A549 (cell line): Measurements from ENCODE around the gene CEP72. TPM values are rescaled to one million over a fixed set of nuclear protein-coding genes. Genes with fewer than 3 reads are reported as not detected.

ENCODE experiments used
- ATAC-seq, 2 experiments: fragments of 200-7000 bp in 1 of 2; fragments of >200 bp in 1 of 2; cut with Nextera tagmentation in 1 of 2; cut with Tn5 transposase in 1 of 2; 3 replicates each; pipeline versions ENCODE4 v1.8.0 to v1.9.1; 2018 to 2020; ENCODE audit warnings: mild to moderate bottlenecking in 1 of 2, moderate library complexity in 1 of 2
- CTCF ChIA-PET: fragments of 300-600 bp; sonication (Branson Sonifier 250); formaldehyde crosslinking; extraction: SDS; loops from one replicate; lab custom pipeline; 2021; ENCODE audit warnings: antibody characterized with exemption, inconsistent platforms; lab: Yijun Ruan, JAX
- POLR2A ChIA-PET: fragments of 350-600 bp; formaldehyde crosslinking; extraction: SDS; loops from one replicate; lab custom pipeline; 2021; ENCODE audit warnings: antibody characterized with exemption, inconsistent platforms; lab: Yijun Ruan, JAX
- DNase-seq, 2 experiments: peaks; one replicate each; pipeline versions ENCODE4 v3.0.0 to v3.0.0-alpha.2; 2011 to 2016; ENCODE audit warnings: low read depth in 1 of 2, low spot score in 1 of 2
- FAIRE-seq: peaks from 2 replicates; lab custom pipeline; 2011; peaks lifted over from hg19 to GRCh38; lab: Jason Lieb, UNC
- H3K27ac ChIP-seq, 2 experiments: fragments of >200 bp; sonication (Bioruptor Twin); formaldehyde crosslinking; 3 replicates each; pipeline ENCODE4 v1.5.1; 2016 to 2017
- H3K4me1 ChIP-seq: fragments of >200 bp; sonication (Bioruptor Twin); formaldehyde crosslinking; 3 replicates; pipeline ENCODE4 v1.6.1; 2016
- H3K4me2 ChIP-seq: fragments of >200 bp; sonication (Bioruptor Twin); formaldehyde crosslinking; 3 replicates; pipeline ENCODE4 v1.6.1; 2016
- H3K4me3 ChIP-seq: fragments of >200 bp; sonication (Bioruptor Twin); formaldehyde crosslinking; 3 replicates; pipeline ENCODE4 v1.5.1; 2016
- H3K9me3 ChIP-seq: fragments of >200 bp; sonication (Bioruptor Twin); formaldehyde crosslinking; 3 replicates; pipeline ENCODE4 v1.6.1; 2016
- BHLHE40 ChIP-seq: IDR thresholded peaks from 2 replicates; pipeline ENCODE4 v1.6.1; 2012; ENCODE audit warnings: low read depth, low read length, inconsistent platforms
- CEBPB ChIP-seq, 2 experiments: fragments of >200 bp in 1 of 2; sonication (Bioruptor Twin) in 1 of 2; formaldehyde crosslinking in 1 of 2; IDR thresholded peaks; 2 replicates each; pipeline ENCODE4 v1.6.1; 2012 to 2016
- CHD2 ChIP-seq: fragments of 150-350 bp; IDR thresholded peaks from 2 replicates; pipeline ENCODE4 v1.6.1; 2014; ENCODE audit warnings: low read length; ENCODE audit not compliant: partially characterized antibody
- CHD4 ChIP-seq: fragments of 200-600 bp; sonication (generic); IDR thresholded peaks from 2 replicates; pipeline ENCODE4 v1.6.1; 2016; ENCODE audit warnings: antibody characterized with exemption, mild to moderate bottlenecking, borderline replicate concordance
- E2F6 ChIP-seq: IDR thresholded peaks from 2 replicates; pipeline ENCODE4 v1.6.1; 2012; ENCODE audit warnings: low read depth, borderline replicate concordance
- EHMT2 ChIP-seq: fragments of 200-600 bp; sonication (generic); IDR thresholded peaks from 2 replicates; pipeline ENCODE4 v1.6.1; 2016; ENCODE audit warnings: antibody characterized with exemption, low read depth, mild to moderate bottlenecking, moderate library complexity
- FOSB ChIP-seq: fragments of 250-450 bp; sonication (Bioruptor Pico); IDR thresholded peaks from 2 replicates; pipeline ENCODE4 v1.5.0; 2020; ENCODE audit warnings: mild to moderate bottlenecking, moderate library complexity
- FOXS1 ChIP-seq: fragments of 250-450 bp; sonication (Bioruptor Pico); IDR thresholded peaks from 2 replicates; pipeline ENCODE4 v1.5.0; 2020; ENCODE audit warnings: mild to moderate bottlenecking, moderate library complexity
- GATA3 ChIP-seq: IDR thresholded peaks from 2 replicates; pipeline ENCODE4 v1.6.1; 2012; ENCODE audit warnings: borderline replicate concordance
- HDAC2 ChIP-seq: fragments of 200-600 bp; sonication (generic); IDR thresholded peaks from 2 replicates; pipeline ENCODE4 v1.6.1; 2016
- HES2 ChIP-seq: fragments of >200 bp; sonication (Bioruptor Twin); formaldehyde crosslinking; IDR thresholded peaks from 2 replicates; pipeline ENCODE4 v1.6.1; 2016
- HEYL ChIP-seq: fragments of 250-450 bp; sonication (Bioruptor Pico); IDR thresholded peaks from 2 replicates; pipeline ENCODE4 v1.8.0; 2021; ENCODE audit warnings: mild to moderate bottlenecking, moderate library complexity
- HOXB13 ChIP-seq: fragments of 250-450 bp; sonication (Bioruptor Pico); IDR thresholded peaks from 2 replicates; pipeline ENCODE4 v1.5.0; 2020; ENCODE audit warnings: low read depth, mild to moderate bottlenecking, moderate library complexity
- JUN ChIP-seq, 2 experiments: fragments of >200 bp; sonication (Bioruptor Twin); formaldehyde crosslinking; IDR thresholded peaks; 2 replicates in 1 of 2; 3 replicates in 1 of 2; pipeline ENCODE4 v1.6.1; 2016 to 2017
- JUNB ChIP-seq: fragments of >200 bp; sonication (Bioruptor Twin); formaldehyde crosslinking; IDR thresholded peaks from 2 replicates; pipeline ENCODE4 v1.6.1; 2016
- MAFK ChIP-seq: fragments of 450-650 bp; IDR thresholded peaks from 2 replicates; pipeline ENCODE4 v1.6.1; 2014; ENCODE audit not compliant: partially characterized antibody
- MAX ChIP-seq: IDR thresholded peaks from 2 replicates; pipeline ENCODE4 v1.6.1; 2012
- MAZ ChIP-seq: fragments of 150-350 bp; IDR thresholded peaks from 2 replicates; pipeline ENCODE4 v1.6.1; 2014; ENCODE audit warnings: antibody characterized with exemption, low read depth, low read length, borderline replicate concordance
- NR3C1 ChIP-seq: fragments of >200 bp; sonication (Bioruptor Twin); formaldehyde crosslinking; IDR thresholded peaks from 3 replicates; pipeline ENCODE4 v1.6.1; 2017
- PHF8 ChIP-seq: fragments of 200-600 bp; sonication (generic); IDR thresholded peaks from 2 replicates; pipeline ENCODE4 v1.6.1; 2016; ENCODE audit warnings: low read depth, mild to moderate bottlenecking, antibody characterized with exemption, moderate library complexity, borderline replicate concordance
- POLR2A ChIP-seq: IDR thresholded peaks from 2 replicates; pipeline ENCODE4 v1.6.1; 2012; ENCODE audit warnings: mild to moderate bottlenecking, low read length
- RARB ChIP-seq: fragments of 250-450 bp; sonication (Bioruptor Pico); IDR thresholded peaks from 2 replicates; pipeline ENCODE4 v1.8.0; 2021; ENCODE audit warnings: mild to moderate bottlenecking, moderate library complexity
- RCOR1 ChIP-seq: fragments of 150-350 bp; IDR thresholded peaks from 2 replicates; pipeline ENCODE4 v1.6.1; 2014; ENCODE audit warnings: antibody characterized with exemption, low read length, low read depth
- SMC3 ChIP-seq: fragments of >200 bp; sonication (Bioruptor Twin); formaldehyde crosslinking; IDR thresholded peaks from 3 replicates; pipeline ENCODE4 v1.6.1; 2018; ENCODE audit warnings: inconsistent platforms
- SREBF2 ChIP-seq: fragments of 450-650 bp; IDR thresholded peaks from 2 replicates; pipeline ENCODE4 v1.6.1; 2014; ENCODE audit warnings: mild to moderate bottlenecking, moderate library complexity
- TFCP2L1 ChIP-seq: fragments of 250-450 bp; sonication (Bioruptor Pico); IDR thresholded peaks from 2 replicates; pipeline ENCODE4 v1.5.0; 2021; ENCODE audit warnings: mild to moderate bottlenecking
- ZC3H11A ChIP-seq: fragments of 450-650 bp; IDR thresholded peaks from 2 replicates; pipeline ENCODE4 v1.6.1; 2014; ENCODE audit warnings: antibody characterized with exemption, mild to moderate bottlenecking
- ZFP36 ChIP-seq: fragments of 450-650 bp; IDR thresholded peaks from 2 replicates; pipeline ENCODE4 v1.6.1; 2014; ENCODE audit warnings: borderline replicate concordance; ENCODE audit not compliant: partially characterized antibody
- ZNF302 ChIP-seq: fragments of 250-450 bp; sonication (Bioruptor Pico); IDR thresholded peaks from 2 replicates; pipeline ENCODE4 v1.9.0; 2021; ENCODE audit warnings: inconsistent platforms, mild to moderate bottlenecking, moderate library complexity
- WGBS: methylation state at CpG from one replicate; pipeline ENCODE4 v1.1.6; 2017; ENCODE audit errors: missing lambda C conversion rate; 5-methylcytosine and 5-hydroxymethylcytosine counted together
- polyA plus RNA-seq, 4 experiments: library from polyadenylated mRNA; depleted of rRNA in 3 of 4; stranded (reverse); fragments of >200 nt; fragmentation: RNase III in 1 of 4; extraction: RNeasy Plus Mini Kit Qiagen cat#74134 plus additional on column Dnase treatment in 1 of 4; gene quantifications; 2 replicates in 3 of 4; 3 replicates in 1 of 4; pipeline ENCODE4 v1.2.3, GENCODE V29; 2011 to 2017
- TF ChIP-seq, protein P1 (sequence below): IDR thresholded peaks from 2 replicates; pipeline ENCODE4 v1.6.1; 2012
- TF ChIP-seq, protein P2 (sequence below): fragments of 250-450 bp; sonication (Bioruptor Pico); IDR thresholded peaks from 2 replicates; pipeline ENCODE4 v1.5.0; 2021; ENCODE audit warnings: mild to moderate bottlenecking, moderate library complexity, borderline replicate concordance

CEP72 gene
- polyA plus RNA-seq, 2 of the 4 experiments (the other 2 are of a cell fraction), result 10.8 to 11.1 TPM

GRCh38 chr5:618450-618849, 6.3 kb downstream of the CEP72 start:
- Histone ChIP-seq H3K4me1 (no peaks in the 10 kb centered on the region), H3K9me3 (peaks cover 3% of the 10 kb centered on the region; the same call in 1 of the 3 replicates), H3K4me3 (no peak overlapping the region), H3K27ac (no peak overlapping the region), H3K4me2 (no peak overlapping the region)
- FAIRE-seq (no peak), DNase-seq (no peak), ATAC-seq (no peak)
- ChIA-PET CTCF (no interaction called here), POLR2A (no interaction called here)
- TF ChIP-seq FOSB (CRISPR knock-in tag), result no peak
- peak in 1 of 2 experiments; percentile 50; a peak in 2 of 4 replicates for TF ChIP-seq CEBPB (IDR thresholded peaks at IDR 0.05)
- WGBS, result 91% methylated on average over 4 of the region's 5 CpGs

- no peak overlapping the region for H3K4me2 ChIP-seq
- TF ChIP-seq BHLHE40 (no peak), NR3C1 (no peak), JUN (IDR thresholded peaks at IDR 0.05) (no peak), ZFP36 (no peak), HDAC2 (no peak), HES2 (no peak), SREBF2 (no peak), FOXS1 (no peak), CHD2 (no peak), HOXB13 (CRISPR knock-in tag) (no peak), SMC3 (no peak), RCOR1 (no peak), JUNB (no peak), FOSB (CRISPR knock-in tag) (no peak), E2F6 (no peak)
- TF ChIP-seq, all 56 proteins: peak for 0
- WGBS, result 94% methylated on average over 14 of the region's 16 CpGs
- Histone ChIP-seq H3K4me3 (no peak overlapping the region), H3K9me3 (peaks cover 3% of the 10 kb centered on the region; the same call in 1 of the 3 replicates), H3K27ac (no peak overlapping the region), H3K4me1 (no peaks in the 10 kb centered on the region)
- POLR2A ChIA-PET, result no interaction called here
- ATAC-seq, result no peak
- no peak for FAIRE-seq
- DNase-seq, result no peak
- CTCF ChIA-PET, result no interaction called here
These were observed 7.3 kb downstream of the CEP72 start for GRCh38 chr5:619444-619843.

DNA sequence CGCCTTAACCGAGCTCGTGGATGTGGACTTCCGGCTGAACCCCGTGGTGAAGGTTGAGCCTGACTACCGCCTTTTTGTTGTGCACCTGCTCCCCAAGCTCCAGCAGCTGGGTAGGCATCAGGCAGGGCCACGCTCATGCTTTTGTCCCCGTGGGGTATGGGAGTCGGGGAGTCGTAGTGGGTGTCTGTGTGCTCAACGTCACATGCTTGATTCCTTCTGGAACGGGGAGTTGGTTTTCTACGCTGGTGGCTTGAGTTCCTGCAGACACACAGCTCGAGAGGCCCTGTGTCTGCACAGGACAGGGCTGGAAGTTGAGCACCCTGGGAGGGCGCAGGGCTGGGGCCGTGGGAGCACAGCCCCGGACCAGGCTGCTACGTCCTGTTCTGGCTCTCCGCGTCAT, 8.0 kb downstream of the CEP72 start:
- FAIRE-seq (no peak), DNase-seq (no peak), ATAC-seq (no peak)
- H3K4me3 ChIP-seq, result no peak overlapping the region
- no peak overlapping the region for H3K4me2 ChIP-seq
- H3K4me1 ChIP-seq, result no peaks in the 10 kb centered on the region
- H3K27ac ChIP-seq, result no peak overlapping the region
- ChIA-PET POLR2A (no interaction called here), CTCF (interaction anchor here (0.8 to 1.6 kb wide), 2 partner anchors 48 to 286 kb away, joined by 3 read pairs; no protein-coding TSS in a partner anchor)
- peaks cover 3% of the 10 kb centered on the region; the same call in 1 of the 3 replicates for H3K9me3 ChIP-seq
- TF ChIP-seq CHD4 (no peak), ZC3H11A (no peak), RARB (CRISPR knock-in tag) (no peak), MAX (no peak), POLR2A (no peak), EHMT2 (no peak), JUN (IDR thresholded peaks at IDR 0.05) (no peak), HDAC2 (no peak), TFCP2L1 (CRISPR knock-in tag) (no peak), PHF8 (no peak), MAFK (no peak), HOXB13 (CRISPR knock-in tag) (no peak), GATA3 (no peak), HEYL (CRISPR knock-in tag) (no peak), SREBF2 (no peak), MAZ (no peak), ZNF302 (CRISPR knock-in tag) (no peak)
- TF ChIP-seq, protein P1, sequence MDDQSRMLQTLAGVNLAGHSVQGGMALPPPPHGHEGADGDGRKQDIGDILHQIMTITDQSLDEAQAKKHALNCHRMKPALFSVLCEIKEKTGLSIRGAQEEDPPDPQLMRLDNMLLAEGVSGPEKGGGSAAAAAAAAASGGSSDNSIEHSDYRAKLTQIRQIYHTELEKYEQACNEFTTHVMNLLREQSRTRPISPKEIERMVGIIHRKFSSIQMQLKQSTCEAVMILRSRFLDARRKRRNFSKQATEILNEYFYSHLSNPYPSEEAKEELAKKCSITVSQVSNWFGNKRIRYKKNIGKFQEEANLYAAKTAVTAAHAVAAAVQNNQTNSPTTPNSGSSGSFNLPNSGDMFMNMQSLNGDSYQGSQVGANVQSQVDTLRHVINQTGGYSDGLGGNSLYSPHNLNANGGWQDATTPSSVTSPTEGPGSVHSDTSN, result no peak
- TF ChIP-seq, protein P2, sequence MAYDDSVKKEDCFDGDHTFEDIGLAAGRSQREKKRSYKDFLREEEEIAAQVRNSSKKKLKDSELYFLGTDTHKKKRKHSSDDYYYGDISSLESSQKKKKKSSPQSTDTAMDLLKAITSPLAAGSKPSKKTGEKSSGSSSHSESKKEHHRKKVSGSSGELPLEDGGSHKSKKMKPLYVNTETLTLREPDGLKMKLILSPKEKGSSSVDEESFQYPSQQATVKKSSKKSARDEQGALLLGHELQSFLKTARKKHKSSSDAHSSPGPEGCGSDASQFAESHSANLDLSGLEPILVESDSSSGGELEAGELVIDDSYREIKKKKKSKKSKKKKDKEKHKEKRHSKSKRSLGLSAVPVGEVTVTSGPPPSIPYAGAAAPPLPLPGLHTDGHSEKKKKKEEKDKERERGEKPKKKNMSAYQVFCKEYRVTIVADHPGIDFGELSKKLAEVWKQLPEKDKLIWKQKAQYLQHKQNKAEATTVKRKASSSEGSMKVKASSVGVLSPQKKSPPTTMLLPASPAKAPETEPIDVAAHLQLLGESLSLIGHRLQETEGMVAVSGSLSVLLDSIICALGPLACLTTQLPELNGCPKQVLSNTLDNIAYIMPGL (CRISPR knock-in tag), result no peak
- WGBS, result 95% methylated on average over 16 of the region's 20 CpGs
